Lung (tissue), 12 donors: Measurements from ENCODE around the gene ZDHHC11. TPM values are rescaled to one million over a fixed set of nuclear protein-coding genes. Genes with fewer than 3 reads are reported as not detected.
"Not testable (repeated sequence)": the region's sequence is repeated elsewhere in the genome, so short reads cannot be mapped to it uniquely, and the experiment has no call there.

ENCODE experiments used
- ATAC-seq: fragments of 200-7000 bp; cut with Tn5 transposase; one replicate; pipeline ENCODE4 v1.9.1; 2020; ENCODE audit warnings: moderate number of reproducible peaks; ENCODE audit not compliant: insufficient read depth, low FRiP score
- DNase-seq, 3 donors: peaks; one replicate each; pipeline ENCODE4 v3.0.0-alpha.2; 2013 to 2017
- H3K27ac ChIP-seq, 2 donors: one replicate each; pipeline ENCODE4 v1.5.1; 2013; ENCODE audit warnings: mild to moderate bottlenecking in 2 of 2, moderate library complexity in 2 of 2, control low read depth in 1 of 2, inconsistent platforms in 1 of 2, low read depth in 1 of 2, low read length in 1 of 2
- H3K27me3 ChIP-seq, 3 donors: one replicate each; pipeline ENCODE4 v1.5.1; 2013; ENCODE audit warnings: low read length in 2 of 3; ENCODE audit not compliant: control insufficient read depth in 3 of 3, insufficient read depth in 3 of 3
- H3K36me3 ChIP-seq, 4 donors: one replicate each; pipeline ENCODE4 v1.5.1; 2013; ENCODE audit warnings: low read length in 4 of 4, mild to moderate bottlenecking in 1 of 4, moderate library complexity in 1 of 4; ENCODE audit not compliant: control insufficient read depth in 4 of 4, insufficient read depth in 4 of 4
- H3K4me1 ChIP-seq, 5 donors: one replicate each; pipeline ENCODE4 v1.5.1; 2013; ENCODE audit warnings: low read length in 5 of 5, mild to moderate bottlenecking in 2 of 5, moderate library complexity in 1 of 5; ENCODE audit not compliant: control insufficient read depth in 5 of 5, insufficient read depth in 5 of 5
- H3K4me3 ChIP-seq: one replicate; pipeline ENCODE4 v1.5.1; 2013; ENCODE audit warnings: mild to moderate bottlenecking, control low read depth, moderate library complexity
- H3K9ac ChIP-seq, 2 donors: one replicate each; pipeline ENCODE4 v1.5.1; 2013; ENCODE audit warnings: low read length in 2 of 2, control low read depth in 1 of 2; ENCODE audit not compliant: insufficient read depth in 1 of 2
- H3K9me3 ChIP-seq, 4 donors: one replicate each; pipeline ENCODE4 v1.5.1; 2013; ENCODE audit warnings: low read length in 3 of 4, mild to moderate bottlenecking in 1 of 4, moderate library complexity in 1 of 4; ENCODE audit not compliant: control insufficient read depth in 4 of 4, insufficient read depth in 3 of 4
- WGBS, 2 donors: extraction: QIAGEN DNeasy Blood & Tissue Kit; methylation state at CpG; one replicate each; pipeline ENCODE4 v1.1.7; 2013; 5-methylcytosine and 5-hydroxymethylcytosine counted together
- polyA plus RNA-seq, 2 donors: library from polyadenylated mRNA; stranded (reverse); fragments of 200-250 nt; gene quantifications; one replicate each; pipeline ENCODE4 v1.2.1, GENCODE V29; 2013
- total RNA-seq, 2 donors: library from RNA; depleted of rRNA in 1 of 2; stranded (reverse); fragments of >200 nt in 1 of 2; gene quantifications; one replicate each; pipeline ENCODE4 v1.2.1, GENCODE V29; 2014 to 2021
- TF ChIP-seq, protein P1 (sequence below): IDR thresholded peaks from 2 replicates; pipeline ENCODE4 v1.5.1; 2012; ENCODE audit warnings: mild to moderate bottlenecking; ENCODE audit errors: control extremely low read depth, extremely low read depth
- donor health status: control.
- donor health status: control.
- donor health status: Bipolar disorder and iron deficiency.
- donor health status: healthy.
- donor health status: DM: yes; HTN: yes; CAD: no.

The ZDHHC11 gene
- total and polyA plus RNA-seq, 4 donors, result 6.8 to 110 (median 20.5) TPM

DNA sequence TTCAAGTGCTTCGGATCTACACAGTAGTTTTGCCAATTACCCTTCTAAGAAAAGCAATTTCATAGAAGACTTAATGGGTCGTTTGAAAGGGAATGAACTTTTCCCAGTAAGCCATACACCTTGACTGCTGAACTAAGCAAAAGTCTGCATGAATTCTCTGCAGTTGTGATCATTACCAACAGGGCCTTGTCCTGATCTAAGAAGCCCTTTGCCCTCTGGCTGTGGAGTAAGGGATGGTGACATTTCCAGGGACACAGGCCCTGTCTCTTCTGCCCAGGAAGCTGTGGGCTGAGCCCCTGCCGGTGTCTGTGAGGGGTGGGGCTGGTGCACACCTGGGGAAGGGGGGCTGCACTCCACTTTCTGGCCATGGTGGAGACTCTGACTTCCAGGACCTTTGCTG lies 30.5 kb downstream of the ZDHHC11 start:
- H3K27ac ChIP-seq, result no peak overlapping the region
- peaks cover 0 to 3% (median under 1%) of the 10 kb centered on the region in 4 donors for H3K36me3 ChIP-seq
- H3K27me3 ChIP-seq, result no peaks in the 10 kb centered on the region
- H3K4me1 ChIP-seq, result no peaks in the 10 kb centered on the region
- TF ChIP-seq, protein P1, sequence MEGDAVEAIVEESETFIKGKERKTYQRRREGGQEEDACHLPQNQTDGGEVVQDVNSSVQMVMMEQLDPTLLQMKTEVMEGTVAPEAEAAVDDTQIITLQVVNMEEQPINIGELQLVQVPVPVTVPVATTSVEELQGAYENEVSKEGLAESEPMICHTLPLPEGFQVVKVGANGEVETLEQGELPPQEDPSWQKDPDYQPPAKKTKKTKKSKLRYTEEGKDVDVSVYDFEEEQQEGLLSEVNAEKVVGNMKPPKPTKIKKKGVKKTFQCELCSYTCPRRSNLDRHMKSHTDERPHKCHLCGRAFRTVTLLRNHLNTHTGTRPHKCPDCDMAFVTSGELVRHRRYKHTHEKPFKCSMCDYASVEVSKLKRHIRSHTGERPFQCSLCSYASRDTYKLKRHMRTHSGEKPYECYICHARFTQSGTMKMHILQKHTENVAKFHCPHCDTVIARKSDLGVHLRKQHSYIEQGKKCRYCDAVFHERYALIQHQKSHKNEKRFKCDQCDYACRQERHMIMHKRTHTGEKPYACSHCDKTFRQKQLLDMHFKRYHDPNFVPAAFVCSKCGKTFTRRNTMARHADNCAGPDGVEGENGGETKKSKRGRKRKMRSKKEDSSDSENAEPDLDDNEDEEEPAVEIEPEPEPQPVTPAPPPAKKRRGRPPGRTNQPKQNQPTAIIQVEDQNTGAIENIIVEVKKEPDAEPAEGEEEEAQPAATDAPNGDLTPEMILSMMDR, result no peak
- no peak for ATAC-seq
- WGBS, 2 donors, result 72 to 75% methylated on average over 3 of the region's 3 CpGs
- H3K9me3 ChIP-seq, result peaks cover 0 to 2% (median 0%) of the 10 kb centered on the region in 4 donors
- H3K9ac ChIP-seq, result no peak overlapping the region
- no peak for DNase-seq
- H3K4me3 ChIP-seq, result no peak overlapping the region

DNA sequence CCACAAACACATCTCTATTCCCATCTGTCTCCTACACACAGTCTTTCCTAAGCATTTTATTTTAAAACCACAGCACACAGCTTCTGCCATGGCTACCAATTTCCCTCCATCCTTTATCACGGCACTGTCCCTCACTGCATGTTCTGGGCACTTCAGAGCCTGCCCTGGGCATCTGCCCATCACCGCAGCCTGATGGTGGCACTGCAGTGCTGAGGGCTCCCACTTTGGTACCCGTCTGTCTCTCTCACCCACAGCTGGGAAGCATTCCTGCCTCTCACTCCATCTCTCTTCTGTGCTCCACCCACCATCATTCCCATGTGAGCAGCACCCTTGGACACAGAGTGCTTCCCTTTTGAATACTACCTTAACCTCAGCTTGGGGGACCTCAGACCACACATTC lies 31.7 kb downstream of the ZDHHC11 start:
- DNase-seq (no peak), ATAC-seq (no peak)
- Histone ChIP-seq H3K27me3 (no peaks in the 10 kb centered on the region), H3K9ac (no peak overlapping the region), H3K4me1 (no peaks in the 10 kb centered on the region), H3K27ac (no peak overlapping the region), H3K36me3 (peaks cover 0 to 3% (median 0%) of the 10 kb centered on the region in 4 donors), H3K4me3 (no peak overlapping the region), H3K9me3 (peaks cover 0 to 2% (median 0%) of the 10 kb centered on the region in 4 donors)
- TF ChIP-seq, protein P1, result no peak
- 78 to 86% methylated on average over 3 of the region's 3 CpGs for WGBS, 2 donors

DNA sequence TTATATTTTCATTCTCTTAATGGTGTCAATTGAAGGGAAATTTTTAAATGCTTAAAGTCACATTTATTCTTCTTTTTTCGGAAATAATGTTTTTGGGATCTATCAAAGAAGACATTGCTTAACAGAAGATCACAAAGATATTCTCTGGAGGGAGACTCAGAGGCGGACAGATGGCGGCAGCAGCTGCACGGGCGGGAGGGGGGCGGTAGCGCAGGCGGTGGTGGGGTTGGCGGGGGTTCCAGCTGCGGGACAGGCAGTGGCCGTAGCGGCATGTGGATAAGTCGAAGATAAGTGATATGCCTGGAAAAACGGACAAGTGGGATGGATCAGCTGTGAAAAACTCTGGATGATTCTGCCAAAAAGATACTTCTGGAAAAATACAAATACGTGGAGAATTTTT lies 34.6 kb downstream of the ZDHHC11 start:
- Histone ChIP-seq H3K4me1 (no peaks in the 10 kb centered on the region), H3K27me3 (no peaks in the 10 kb centered on the region), H3K4me3 (no peak overlapping the region), H3K9ac (no peak overlapping the region), H3K36me3 (peaks cover 0 to 3% (median 0%) of the 10 kb centered on the region in 4 donors), H3K9me3 (peaks cover 0 to 2% (median 0%) of the 10 kb centered on the region in 4 donors), H3K27ac (no peak overlapping the region)
- ATAC-seq (no peak), DNase-seq (no peak)
- 96% methylated on average over 15 of the region's 15 CpGs for WGBS, 2 donors
- TF ChIP-seq, protein P1, result no peak

DNA sequence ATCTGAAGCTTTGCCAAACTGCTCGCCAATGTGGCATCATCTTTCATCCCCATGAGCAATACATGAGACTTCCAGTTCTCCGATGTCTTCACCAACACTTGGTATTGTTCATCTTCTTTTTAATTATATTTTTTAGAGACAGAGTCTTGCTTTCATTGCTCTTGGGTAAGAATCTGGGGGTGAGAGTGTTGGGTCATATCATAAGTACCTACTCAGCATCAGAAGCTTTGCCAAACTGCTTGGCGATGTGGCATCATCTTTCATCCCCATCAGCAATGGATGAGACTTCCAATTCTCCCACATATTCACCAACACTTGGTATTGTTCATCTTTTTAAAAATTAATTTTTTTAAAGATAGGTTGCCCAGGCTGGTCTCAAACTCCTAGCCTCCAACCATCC lies 35.3 kb downstream of the ZDHHC11 start:
- 94 to 96% methylated on average over 3 of the region's 3 CpGs for WGBS, 2 donors
- H3K4me3 ChIP-seq, result no peak overlapping the region

DNA sequence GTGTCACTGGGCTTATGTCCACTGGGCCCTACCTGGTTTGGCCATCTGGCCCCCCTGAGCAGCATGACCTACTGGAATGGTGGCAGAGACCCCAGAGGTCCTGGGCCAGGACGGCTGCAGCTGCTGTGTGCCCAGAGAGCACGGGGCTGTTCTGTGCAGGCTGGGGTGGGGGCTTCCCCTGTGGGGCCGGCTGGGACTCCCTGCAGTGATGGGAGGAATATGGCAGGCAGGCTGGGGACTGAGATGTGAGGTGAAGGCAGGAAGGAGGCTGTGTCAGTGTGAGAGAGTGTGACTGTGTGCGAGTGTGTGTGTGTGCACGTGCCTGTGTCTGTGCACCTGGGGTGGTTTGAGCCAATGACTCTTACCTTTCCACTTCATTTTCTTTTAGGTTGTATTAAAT lies 37.2 kb downstream of the ZDHHC11 start:
- H3K4me3 ChIP-seq, H3K9me3 ChIP-seq, H3K9ac ChIP-seq, H3K36me3 ChIP-seq, H3K27me3 ChIP-seq, DNase-seq, H3K4me1 ChIP-seq, ATAC-seq, H3K27ac ChIP-seq: not testable (repeated sequence)
- WGBS, 2 donors, result 93% methylated on average over 4 to 5 of the region's 5 CpGs

More for the DNA sequence above, 35.3 kb downstream of the ZDHHC11 start:
- Histone ChIP-seq H3K27me3 (no peaks in the 10 kb centered on the region), H3K27ac (no peak overlapping the region), H3K9ac (no peak overlapping the region), H3K36me3 (peaks cover 0 to 3% (median 0%) of the 10 kb centered on the region in 4 donors), H3K9me3 (peaks cover 0 to 2% (median 0%) of the 10 kb centered on the region in 4 donors), H3K4me1 (no peaks in the 10 kb centered on the region)
- no peak for ATAC-seq
- TF ChIP-seq, protein P1, result no peak
- no peak for DNase-seq
